ENCODE results near the gene SMIM3.
"Not testable (repeated sequence)": the region's sequence is repeated elsewhere in the genome, so short reads cannot be mapped to it uniquely, and the experiment has no call there.

Gene SMIM3, protein sequence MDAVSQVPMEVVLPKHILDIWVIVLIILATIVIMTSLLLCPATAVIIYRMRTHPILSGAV

DNA sequence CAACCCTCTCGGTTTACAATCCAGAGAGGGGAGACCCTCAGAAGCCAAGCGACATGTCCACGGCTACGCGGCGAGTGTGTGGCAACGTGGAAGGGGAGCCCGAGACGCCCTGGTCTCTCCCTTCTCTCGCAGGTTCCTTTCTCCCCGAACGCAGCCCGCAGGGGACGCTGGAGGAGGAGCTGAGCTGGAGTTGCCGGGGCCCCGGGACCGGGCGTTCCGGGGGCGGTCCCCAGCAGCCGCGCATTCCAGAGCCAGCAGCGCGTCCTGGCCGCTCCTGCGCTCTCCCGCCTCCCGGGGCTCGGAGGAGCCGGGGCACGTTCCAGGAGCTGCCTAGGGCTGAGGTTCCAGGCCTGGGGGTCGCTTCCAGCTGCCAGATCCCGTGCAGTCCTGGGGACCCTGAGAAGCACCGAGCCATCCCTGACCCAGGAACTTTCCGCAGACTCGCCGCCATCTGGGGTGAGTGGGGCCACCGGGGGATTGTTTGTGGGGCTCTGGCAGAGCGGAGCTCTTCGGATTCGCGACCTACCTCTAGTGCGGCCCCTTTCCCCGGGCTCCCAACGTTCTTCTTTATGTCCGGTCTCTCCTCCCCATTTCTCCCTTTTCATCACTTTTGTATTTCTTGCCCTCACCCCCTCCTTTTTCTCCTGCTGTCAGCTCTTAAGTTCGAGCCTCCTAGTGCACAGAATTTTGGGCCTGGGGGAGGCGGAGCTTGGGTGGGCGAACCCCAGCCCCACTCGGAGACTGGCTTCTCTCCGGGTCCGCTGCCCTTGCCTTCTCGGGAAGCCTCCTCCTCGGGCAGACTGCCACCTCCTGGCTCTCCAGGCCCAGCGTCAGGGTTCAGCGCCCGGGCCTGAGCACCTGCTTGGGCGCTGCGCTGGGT, at the start of gene SMIM3:
Gene SMIM3 (plus strand): TSS at position 241 of the 880 bp plus-strand sequence. CDS start 16,684 bp downstream, outside the sequence.
- peak; percentile 44 to 62 (median 56) for DNase-seq (ENCODE audit: low read depth in 2 of 3, low spot score in 1 of 3)

DNA sequence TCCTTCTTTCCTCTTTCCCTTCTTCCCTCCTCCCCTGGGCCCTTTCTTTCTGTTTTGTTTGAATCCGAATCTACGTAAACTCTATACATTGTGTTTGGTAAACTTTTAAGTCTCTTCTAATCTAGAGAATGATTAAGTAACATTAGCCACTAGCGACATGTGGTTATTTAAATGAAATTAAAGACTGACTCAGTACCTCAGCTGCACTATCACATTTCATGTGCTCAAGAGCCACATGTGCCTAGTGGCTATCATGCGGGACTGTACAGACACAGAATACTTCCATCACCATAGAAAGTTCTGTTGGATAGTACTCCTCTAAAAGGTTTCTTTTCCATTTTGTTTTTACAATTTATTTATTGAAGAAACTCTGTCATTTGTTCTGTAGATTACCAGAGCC, 48.7 kb upstream of the SMIM3 start:
- DNase-seq (ENCODE audit: low read depth in 2 of 3, low spot score in 1 of 3), result no peak

DNA sequence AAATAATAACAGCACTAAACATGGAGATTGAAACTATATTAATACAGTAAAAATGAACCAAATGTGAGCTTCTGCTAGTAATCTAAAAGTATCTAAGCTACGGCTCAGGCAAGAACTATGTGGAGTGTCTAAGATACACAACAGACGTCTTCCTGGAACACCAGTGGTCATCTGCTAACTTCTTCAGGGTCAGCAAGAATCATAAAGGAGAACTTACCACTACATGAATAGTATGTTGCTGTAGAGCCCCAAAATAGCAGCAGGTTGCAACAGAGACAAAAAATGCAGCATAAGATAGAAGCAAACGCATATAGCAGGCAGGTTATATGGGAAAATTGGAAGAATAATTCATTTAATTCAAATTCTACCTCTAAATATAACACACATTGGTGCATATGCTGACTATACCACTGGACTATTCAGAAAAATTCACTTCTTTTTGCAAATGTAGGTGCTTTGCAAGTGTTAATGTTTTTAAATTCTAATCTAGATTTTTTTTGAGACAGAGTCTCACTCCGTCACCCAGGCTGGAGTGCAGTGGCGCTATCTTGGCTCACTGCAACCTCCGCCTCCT, 46.8 kb upstream of the SMIM3 start:
- no peak for DNase-seq (ENCODE audit: low read depth in 2 of 3, low spot score in 1 of 3)

DNA sequence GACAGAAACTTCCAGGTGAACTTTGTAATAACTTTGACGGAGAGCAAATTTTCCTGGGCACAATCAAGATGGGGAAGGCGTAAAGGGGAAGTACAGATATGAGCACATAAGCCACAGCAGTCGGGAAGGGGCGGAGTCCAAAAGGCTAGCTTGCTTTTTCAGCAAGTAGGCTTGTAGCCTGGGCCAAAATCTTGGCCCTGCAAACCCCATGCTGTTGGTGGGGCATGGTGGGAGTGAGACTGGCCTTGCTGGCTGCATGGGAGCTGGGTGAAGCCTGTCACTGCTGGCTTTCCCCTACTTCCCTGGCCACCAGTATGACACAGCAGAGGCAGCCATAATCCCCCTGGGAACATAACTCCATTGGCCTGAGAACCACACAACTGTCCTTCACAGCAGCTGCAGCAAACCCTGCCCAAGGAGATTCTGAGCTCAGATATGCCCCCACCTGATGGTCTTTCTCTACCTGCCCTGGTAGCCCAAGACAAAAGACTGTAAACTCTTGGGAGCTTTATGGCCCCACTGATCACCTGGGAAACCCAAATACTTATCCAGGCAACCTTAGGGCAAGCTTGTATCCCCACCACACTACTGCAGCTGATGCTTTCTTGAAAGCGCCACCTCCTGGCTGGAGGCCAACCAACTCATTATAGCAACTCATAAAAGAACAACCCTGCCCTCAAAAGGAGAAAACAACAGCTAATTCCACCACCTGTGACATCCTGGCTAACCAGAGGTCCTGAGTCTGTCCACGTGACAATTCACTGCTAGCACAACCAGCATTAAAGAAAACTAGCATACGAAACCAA, 43.8 kb upstream of the SMIM3 start:
- peak in 2 of 3 donors; percentile 4 to 12 for DNase-seq (ENCODE audit: low read depth in 2 of 3, low spot score in 1 of 3)

DNA sequence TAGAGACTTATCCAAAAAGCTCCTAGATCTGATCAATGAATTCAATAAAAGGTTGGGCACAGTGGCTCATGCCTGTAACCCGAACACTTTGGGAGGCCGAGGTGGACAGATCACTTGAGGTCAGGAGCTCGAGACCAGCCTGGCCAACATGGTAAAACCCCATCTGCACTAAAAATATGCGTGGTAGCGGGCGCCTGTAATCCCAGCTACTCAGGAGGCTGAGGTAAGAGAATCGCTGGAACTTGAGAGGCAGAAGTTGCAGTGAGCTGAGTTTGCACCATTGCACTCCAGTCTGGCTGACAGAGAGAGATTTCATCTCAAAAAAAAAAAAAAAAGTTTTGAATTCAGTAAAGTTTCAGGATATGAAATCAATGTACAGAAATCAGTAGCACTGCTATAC, 39.7 kb upstream of the SMIM3 start:
- no peak for DNase-seq (ENCODE audit: low read depth in 2 of 3, low spot score in 1 of 3)

DNA sequence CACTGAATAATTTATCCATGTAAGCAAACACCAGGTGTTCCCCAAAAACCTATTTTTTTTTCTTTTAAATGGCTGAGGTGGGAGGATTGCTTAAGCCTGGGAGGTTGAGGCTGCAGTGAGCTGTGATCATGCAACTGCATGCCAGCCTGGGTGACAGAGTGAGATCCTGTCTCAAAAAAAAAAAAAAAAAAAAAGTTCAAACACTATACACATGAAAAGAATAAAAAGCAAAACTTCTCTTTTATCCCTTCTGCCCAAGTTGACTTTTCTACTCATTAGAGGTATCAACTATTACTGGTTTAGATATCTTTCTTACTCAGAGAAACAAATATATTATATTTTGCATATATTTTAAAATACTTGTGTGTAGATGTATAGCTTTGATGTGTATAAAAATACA, 37.6 kb upstream of the SMIM3 start:
- DNase-seq (ENCODE audit: low read depth in 2 of 3, low spot score in 1 of 3), result no peak

DNA sequence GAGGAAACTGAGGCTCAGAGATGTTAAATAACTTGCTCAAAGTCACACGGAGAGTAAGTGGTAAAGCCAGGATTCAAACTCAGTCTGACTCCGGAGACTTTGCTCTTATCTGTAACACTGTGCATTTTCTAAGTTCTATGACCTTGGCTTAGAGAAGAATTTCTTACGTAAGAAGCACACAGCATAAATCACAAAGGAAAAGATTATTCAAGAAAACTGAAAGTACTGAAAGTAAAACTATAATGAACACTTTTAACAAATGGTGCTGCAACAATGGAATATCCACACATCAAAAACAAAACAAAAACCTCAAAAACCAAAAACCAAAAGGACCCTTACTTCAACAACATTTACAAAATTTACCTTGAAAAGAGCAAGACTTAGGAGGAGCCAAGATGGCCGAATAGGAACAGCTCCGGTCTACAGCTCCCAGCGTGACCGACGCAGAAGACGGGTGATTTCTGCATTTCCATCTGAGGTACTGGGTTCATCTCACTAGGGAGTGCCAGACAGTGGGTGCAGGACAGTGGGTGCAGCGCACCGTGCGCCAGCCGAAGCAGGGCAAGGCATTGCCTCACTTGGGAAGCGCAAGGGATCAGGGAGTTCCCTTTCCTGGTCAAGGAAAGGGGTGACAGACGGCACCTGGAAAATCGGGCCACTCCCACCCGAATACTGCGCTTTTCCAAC, 36.0 kb upstream of the SMIM3 start:
- not testable (repeated sequence) for DNase-seq (ENCODE audit: low read depth in 2 of 3, low spot score in 1 of 3)

DNA sequence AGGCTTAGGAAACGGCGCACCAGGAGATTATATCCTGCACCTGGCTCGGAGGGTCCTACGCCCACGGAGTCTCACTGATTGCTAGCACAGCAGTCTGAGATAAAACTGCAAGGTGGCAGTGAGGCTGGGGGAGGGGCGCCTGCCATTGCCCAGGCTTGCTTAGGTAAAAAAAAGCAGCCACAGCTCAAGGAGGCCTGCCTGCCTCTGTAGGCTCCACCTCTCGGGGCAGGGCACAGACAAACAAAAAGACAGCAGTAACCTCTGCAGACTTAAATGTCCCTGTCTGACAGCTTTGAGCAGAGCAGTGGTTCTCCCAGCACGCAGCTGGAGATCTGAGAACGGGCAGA, 35.4 kb upstream of the SMIM3 start:
- not testable (repeated sequence) for DNase-seq (ENCODE audit: low read depth in 2 of 3, low spot score in 1 of 3)

DNA sequence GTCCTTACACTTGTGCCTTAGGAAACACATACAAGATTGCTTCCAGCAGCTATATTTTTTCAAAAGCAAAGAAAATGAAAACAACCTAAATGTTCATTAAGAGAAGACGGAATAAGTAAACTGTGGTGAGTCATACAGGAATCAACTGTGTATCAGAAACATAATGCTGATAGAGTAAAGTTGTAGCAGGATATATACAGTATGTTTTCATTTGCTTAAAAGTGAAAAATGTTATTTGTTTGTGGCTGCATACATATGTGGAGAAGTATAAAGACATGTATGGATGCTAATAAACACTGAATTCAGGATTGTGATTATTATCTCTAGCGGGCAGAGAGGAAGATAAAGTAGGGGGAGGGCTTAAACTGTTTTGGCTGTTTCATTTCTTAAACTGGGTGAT, 28.1 kb upstream of the SMIM3 start:
- no peak for DNase-seq (ENCODE audit: low read depth in 2 of 3, low spot score in 1 of 3)

DNA sequence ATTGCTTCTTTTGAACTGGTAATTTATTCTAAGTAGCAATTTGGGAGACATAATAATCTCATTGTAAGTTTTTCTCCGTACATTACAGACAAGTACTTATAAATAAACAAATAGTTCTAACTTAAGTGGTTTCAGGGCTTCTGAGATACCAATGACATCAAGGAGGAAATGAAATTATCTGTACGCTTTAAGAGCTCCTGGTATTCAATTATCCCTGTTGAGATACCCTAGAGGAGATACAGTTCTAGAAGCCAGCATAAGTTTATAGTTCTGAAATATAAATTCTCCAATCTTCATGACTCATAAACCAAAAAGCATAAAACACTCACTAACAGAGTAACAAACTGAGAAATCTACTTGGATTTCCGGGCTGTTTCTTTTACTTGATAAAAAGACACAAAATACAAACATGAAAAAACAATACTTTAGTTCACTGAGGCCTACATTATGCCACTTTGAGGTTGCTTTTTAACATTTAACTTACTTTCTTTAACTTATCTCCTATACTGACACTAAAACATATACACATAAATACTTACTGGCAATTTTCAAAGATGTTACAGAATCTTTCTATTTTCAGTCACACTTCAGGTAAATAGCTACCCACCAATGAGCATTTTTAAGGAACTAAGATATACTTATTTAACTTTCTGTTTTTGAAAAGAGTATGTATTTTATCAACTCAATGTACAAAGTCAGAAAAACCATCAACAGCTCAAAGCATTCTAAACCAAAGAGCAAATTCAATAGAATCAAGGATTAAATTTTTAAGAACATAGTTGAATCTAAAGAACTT, 27.3 kb upstream of the SMIM3 start:
- DNase-seq (ENCODE audit: low read depth in 2 of 3, low spot score in 1 of 3), result no peak

DNA sequence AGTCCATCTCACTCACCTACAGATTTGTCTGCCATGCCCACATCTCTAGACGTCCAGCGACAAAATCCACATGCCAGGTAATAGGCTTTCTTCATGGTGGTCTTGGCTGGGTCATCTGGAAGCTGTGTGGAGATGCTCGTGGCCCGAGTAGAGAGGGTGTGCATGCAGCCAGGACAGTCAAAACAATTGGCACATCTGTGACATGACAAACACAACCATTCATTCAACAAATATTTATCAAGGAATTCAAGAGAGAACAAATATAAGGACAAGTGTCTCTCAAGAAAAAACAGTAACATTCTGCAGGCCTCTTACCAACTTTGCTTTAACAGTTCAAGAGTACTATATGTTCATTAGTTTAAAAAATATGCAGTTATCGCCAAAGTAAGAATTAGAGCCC, 25.1 kb upstream of the SMIM3 start:
- no peak for DNase-seq (ENCODE audit: low read depth in 2 of 3, low spot score in 1 of 3)

DNA sequence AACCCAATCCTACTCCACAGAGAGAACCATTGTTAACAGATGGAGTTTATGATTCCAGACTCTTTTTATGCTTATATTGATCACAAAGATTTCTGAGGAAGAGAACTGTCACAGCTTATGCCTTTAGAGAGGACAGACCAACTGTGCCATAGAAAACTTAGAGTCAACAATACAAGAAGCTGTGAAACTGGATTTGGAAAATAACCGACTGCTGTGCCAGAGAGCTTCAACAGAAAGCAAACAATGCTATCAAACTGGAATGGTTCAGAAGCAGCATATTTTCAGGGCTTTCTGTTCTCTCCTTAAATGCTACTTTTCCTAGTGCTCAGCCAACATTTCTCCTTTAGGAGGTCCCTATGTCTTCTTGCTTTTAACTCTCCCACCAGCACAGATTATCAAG, 24.7 kb upstream of the SMIM3 start:
- no peak for DNase-seq (ENCODE audit: low read depth in 2 of 3, low spot score in 1 of 3)

DNA sequence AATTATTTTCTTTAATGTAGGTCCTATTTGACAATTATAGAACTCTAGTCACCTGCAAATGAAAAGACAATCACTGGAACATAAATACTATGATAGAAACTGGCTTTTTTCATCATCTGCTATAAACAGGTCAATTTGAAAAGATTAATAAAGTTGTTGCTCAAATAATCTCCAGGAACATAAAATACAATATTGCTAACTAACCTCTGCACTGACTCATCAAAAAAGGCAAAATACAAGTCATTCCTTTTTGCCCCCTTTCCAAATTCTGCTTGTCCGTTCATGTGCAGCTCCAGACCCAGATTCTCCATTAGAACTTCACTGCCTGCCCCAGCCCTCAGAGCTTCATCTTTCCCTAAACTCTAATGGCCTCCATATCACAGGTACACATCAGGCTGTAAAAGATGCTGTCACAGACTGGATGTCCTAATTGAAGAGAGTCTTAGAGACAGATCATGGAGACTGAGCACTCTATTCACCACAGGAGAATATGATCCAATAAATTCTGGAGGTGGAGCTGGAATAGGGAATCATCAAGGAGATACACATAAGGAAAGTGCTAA, 21.4 kb upstream of the SMIM3 start:
- DNase-seq (ENCODE audit: low read depth in 2 of 3, low spot score in 1 of 3), result no peak

DNA sequence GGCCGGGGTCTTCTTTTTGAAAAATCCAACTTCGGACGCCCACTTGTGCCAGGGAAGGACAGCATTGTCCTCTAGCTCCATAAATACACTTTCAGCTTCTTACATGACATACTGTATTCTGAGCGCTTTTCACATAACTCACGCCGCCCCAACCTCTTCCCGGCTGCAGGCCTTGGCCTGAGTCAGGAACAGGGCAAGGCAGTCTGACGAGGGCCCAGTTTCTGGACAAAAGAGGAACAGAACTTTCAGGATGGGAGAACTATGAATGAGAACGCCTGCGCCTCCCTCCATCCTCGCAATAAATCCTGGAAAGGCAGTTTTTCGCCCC, 20.4 kb upstream of the SMIM3 start:
- no peak for DNase-seq (ENCODE audit: low read depth in 2 of 3, low spot score in 1 of 3)

DNA sequence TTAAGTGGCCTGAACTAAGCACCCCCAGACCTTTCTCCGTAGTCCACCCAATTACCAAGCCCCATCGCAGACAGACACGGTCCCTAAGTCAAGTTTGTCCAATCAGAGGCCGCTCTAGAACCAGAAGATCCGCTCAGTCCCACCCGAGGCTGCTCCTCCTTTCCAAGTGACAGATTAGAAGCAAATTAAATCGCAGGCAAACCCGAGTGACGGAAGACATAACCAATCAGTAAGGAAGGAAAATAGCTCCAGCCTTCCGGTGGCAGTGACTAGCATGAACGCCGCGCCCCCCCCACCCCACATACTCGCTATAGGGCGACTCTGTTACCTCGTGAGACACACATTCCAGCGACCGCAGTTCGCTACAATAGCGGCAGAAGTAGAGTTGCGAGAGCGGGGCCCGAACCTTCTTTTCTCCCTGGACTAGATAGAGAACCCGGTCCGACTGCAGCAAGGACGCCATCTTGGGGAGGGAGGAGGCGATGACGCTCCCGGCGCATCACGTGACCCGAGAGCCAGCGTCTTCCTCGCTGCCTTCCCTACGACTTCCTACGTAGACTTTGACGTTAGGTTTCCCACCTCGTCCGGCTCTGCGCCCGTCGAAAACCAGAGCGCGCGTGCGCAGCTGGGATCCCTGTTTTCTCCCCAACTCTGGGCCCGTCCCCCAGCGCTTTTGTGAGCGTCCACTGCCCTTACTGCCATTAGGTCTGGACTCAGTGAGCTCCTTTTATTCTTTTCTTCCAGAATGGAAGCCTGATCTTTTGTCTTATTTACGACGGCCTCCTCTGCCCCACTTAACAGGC, 19.8 kb upstream of the SMIM3 start, which contains the start of gene DCTN4:
Gene DCTN4 (minus strand): TSS at position 487 of the 803 bp plus-strand sequence. CDS start 24 bp downstream, at position 463.
- DNase-seq (ENCODE audit: low read depth in 2 of 3, low spot score in 1 of 3), result peak; percentile 88 to 92 (median 91)

DNA sequence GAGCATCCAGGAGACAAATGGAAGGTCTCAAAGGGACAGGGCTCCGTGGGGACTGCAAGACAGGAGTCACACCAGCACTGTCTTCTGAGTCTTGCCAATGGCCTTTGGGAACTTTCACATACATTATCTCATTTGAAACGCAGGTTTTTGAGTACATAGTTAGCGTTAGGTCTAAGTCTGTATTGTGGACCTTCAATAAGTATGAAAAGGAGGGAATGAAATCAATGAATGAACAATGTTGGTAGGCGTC, 19.3 kb upstream of the SMIM3 start:
- no peak for DNase-seq (ENCODE audit: low read depth in 2 of 3, low spot score in 1 of 3)

DNA sequence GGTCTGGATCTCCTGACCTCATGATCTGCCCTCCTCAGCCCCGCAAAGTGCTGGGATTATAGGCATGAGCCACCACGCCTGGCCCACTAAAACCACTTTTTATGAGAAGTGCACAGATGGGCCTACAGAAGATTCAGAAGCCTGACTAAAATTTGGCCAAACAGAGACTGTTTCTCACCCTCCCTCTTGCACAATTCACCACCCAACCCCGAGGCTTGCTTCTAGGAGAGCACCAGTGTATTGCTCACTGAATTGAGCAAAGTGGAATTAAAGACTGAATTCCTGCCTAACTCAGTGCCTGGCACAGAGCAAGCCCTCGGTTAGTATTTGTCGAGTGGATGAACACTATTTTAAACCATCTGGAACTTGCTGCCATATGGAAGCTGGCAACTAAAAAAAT, 16.3 kb upstream of the SMIM3 start:
- no peak for DNase-seq (ENCODE audit: low read depth in 2 of 3, low spot score in 1 of 3)

DNA sequence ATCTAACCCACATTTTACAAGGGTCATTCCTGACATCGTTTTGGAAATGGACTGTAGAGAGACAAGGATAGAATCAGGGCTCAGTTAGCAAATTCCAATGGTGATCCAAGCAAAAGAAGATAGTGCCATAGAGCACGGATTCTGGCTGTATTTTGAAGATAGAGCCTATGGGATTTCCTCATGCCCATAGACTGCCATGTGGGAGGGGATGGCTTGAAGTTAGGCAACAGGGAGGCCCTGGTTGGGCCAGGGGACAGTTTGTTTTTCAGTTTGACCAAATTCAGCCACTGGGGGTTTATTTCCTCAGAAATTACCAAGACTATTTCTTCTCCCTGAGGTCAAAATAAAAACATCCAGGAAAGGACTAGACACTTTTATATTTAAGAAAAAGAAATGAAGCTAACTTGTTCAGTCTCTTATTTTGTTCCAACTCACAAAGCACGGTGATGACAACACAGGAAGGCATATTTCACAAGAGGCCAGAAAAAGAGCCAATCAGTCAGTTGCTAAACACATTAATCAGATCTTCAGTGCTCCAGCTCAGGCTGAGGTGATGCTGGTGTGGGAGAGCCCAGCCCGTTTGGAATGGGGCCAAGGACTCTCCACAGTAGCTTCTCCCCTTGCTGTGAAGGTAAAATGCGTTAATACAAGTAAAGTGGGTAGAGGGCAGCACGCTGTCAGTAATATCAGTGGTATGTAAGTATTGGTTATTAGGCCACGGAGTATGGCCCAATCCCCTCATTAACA, 15.4 kb upstream of the SMIM3 start:
- DNase-seq (ENCODE audit: low read depth in 2 of 3, low spot score in 1 of 3), result no peak

DNA sequence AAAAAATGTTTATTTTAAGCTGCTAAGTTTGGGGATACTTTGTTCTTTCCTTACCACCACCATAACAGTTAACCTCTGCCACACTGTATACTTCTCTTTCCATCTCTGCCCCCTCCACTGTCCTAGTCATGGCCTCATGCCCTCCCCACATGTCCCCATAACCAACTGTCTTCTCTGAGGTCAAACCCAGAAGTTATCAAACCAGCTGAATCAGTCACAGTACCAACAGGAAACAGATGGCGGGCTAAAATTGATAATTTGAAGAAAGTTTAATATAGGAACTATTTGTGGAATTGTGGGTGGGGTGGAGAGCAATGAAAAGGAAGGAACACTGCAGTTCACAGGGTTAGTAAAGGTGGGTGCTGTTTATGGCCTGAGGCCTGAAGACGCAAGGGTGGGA, 14.0 kb upstream of the SMIM3 start:
- no peak for DNase-seq (ENCODE audit: low read depth in 2 of 3, low spot score in 1 of 3)

All from stimulated activated CD4-positive, alpha-beta T cell treated with anti-CD3 and anti-CD28 coated beads, Interleukin-12 subunit alpha, Interleukin-12 subunit beta, amount 100 ng/mL, for 48 hours (primary cell).